Stomach (tissue), 9 donors: Measurements from ENCODE around the gene HTD2. TPM values are rescaled to one million over a fixed set of nuclear protein-coding genes. Genes with fewer than 3 reads are reported as not detected.

ENCODE experiments used
- DNase-seq, 2 donors: peaks; one replicate each; pipeline versions ENCODE4 v3.0.0 to v3.0.0-alpha.2; 2013 to 2019
- H3K27ac ChIP-seq, 5 donors: fragments of 200-600 bp in 4 of 5; sonication (generic) in 4 of 5; one replicate each; pipeline ENCODE4 v1.5.1; 2013 to 2019; ENCODE audit warnings: mild to moderate bottlenecking in 1 of 5, moderate library complexity in 1 of 5
- H3K27me3 ChIP-seq, 3 donors: fragments of 200-600 bp; sonication (generic); one replicate each; pipeline ENCODE4 v1.5.1; 2017 to 2019; ENCODE audit warnings: mixed run types in 1 of 3
- H3K36me3 ChIP-seq, 4 donors: fragments of 200-600 bp; sonication (generic); 1 replicate in 3 of 4; 2 replicates in 1 of 4; pipeline ENCODE4 v1.5.1; 2016 to 2019
- H3K4me1 ChIP-seq, 4 donors: fragments of 200-600 bp; sonication (generic); one replicate each; pipeline ENCODE4 v1.5.1; 2016 to 2019
- H3K4me3 ChIP-seq, 4 donors: fragments of 200-600 bp; sonication (generic) in 3 of 4; one replicate each; pipeline ENCODE4 v1.5.1; 2016 to 2019; ENCODE audit warnings: mild to moderate bottlenecking in 1 of 4
- H3K9me3 ChIP-seq, 4 donors: fragments of 200-600 bp; sonication (generic); one replicate each; pipeline ENCODE4 v1.5.1; 2016 to 2019
- EP300 ChIP-seq: sonication (generic); formaldehyde crosslinking; IDR thresholded peaks from one replicate; pipeline ENCODE4 v1.6.1; 2017; ENCODE audit warnings: antibody characterized with exemption
- POLR2A ChIP-seq, 4 donors: fragments of 450-650 bp; IDR thresholded peaks; one replicate each; pipeline ENCODE4 v1.6.1; 2016; ENCODE audit warnings: antibody characterized with exemption in 4 of 4, control low read depth in 2 of 4, mild to moderate bottlenecking in 1 of 4, moderate library complexity in 1 of 4
- POLR2AphosphoS5 ChIP-seq, 3 donors: sonication (generic); formaldehyde crosslinking; IDR thresholded peaks; one replicate each; pipeline ENCODE4 v1.6.1; 2016; ENCODE audit warnings: antibody characterized with exemption in 3 of 3
- WGBS, 5 donors: extraction: QIAGEN DNeasy Blood & Tissue Kit in 3 of 5; methylation state at CpG; one replicate each; pipeline versions ENCODE4 v1.1.5 to v1.1.7; 2013 to 2018; 5-methylcytosine and 5-hydroxymethylcytosine counted together
- intact Hi-C: fragments of 100-400 bp; cut with DNase I; formaldehyde crosslinking; loops from one replicate; pipeline ENCODE4 v1.15.1; 2023; ENCODE audit warnings: low total_unique reads
- polyA plus RNA-seq, 3 donors: library from polyadenylated mRNA; stranded (reverse); fragments of 200-250 nt; gene quantifications; one replicate each; pipeline ENCODE4 v1.2.3, GENCODE V29; 2013
- small RNA-seq, 4 donors: library from RNA; depleted of rRNA; stranded (forward); fragments of <200 nt; gene quantifications; one replicate each; pipeline ENCODE3, GENCODE V24; 2016
- total RNA-seq, 5 donors: library from RNA; depleted of rRNA; stranded (reverse); fragments of >200 nt; gene quantifications; one replicate each; pipeline versions ENCODE4 v1.1.0 to v1.2.3, GENCODE V29; 2014 to 2016
- TF ChIP-seq, protein P1 (sequence below), 7 experiments: fragments of 450-650 bp in 4 of 7; fragments of 200-600 bp in 3 of 7; sonication (generic) in 3 of 7; IDR thresholded peaks; one replicate each; pipeline ENCODE4 v1.5.1; 2016 to 2019; ENCODE audit warnings: antibody characterized with exemption in 7 of 7, control low read depth in 2 of 7, mild to moderate bottlenecking in 1 of 7
- donor health status: healthy with polysubstance abuse.
- donor health status: Bipolar disorder and iron deficiency.
- donor health status: healthy.

Gene HTD2
- total and polyA plus RNA-seq, 8 donors, result 3.1 to 57.6 (median 7.0) TPM; not detected in 2

DNA sequence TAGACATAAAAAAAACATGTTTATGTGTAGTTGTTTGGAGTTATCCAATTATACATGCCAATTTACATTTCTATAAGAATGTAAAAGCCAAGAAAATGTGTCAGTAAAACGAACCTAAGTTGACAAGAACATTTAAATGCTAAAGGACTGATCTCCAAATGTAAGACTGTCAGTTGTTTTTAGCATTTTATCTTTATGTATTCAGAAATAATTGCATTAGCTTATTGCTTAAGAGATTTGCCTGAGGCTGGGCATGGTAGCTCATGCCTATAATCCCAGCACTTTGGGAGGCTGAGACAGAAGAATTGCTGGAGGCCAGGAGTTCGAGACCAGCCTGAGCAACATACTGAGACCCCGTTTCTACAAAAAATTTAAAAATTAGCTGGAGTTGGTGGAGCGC lies 53.3 kb downstream of the HTD2 start:
- WGBS, 5 donors, result 86 to 94% (median 91%) methylated on average over 4 of the region's 4 CpGs
- no peak overlapping the region for H3K4me3 ChIP-seq
- DNase-seq, result no peak
- H3K4me1 ChIP-seq, result peaks cover 9 to 41% (median 23%) of the 10 kb centered on the region in 4 donors
- TF ChIP-seq POLR2AphosphoS5 (IDR thresholded peaks at IDR 0.05) (no peak), POLR2A (IDR thresholded peaks at IDR 0.05) (no peak), EP300 (no peak)
- TF ChIP-seq, protein P1, sequence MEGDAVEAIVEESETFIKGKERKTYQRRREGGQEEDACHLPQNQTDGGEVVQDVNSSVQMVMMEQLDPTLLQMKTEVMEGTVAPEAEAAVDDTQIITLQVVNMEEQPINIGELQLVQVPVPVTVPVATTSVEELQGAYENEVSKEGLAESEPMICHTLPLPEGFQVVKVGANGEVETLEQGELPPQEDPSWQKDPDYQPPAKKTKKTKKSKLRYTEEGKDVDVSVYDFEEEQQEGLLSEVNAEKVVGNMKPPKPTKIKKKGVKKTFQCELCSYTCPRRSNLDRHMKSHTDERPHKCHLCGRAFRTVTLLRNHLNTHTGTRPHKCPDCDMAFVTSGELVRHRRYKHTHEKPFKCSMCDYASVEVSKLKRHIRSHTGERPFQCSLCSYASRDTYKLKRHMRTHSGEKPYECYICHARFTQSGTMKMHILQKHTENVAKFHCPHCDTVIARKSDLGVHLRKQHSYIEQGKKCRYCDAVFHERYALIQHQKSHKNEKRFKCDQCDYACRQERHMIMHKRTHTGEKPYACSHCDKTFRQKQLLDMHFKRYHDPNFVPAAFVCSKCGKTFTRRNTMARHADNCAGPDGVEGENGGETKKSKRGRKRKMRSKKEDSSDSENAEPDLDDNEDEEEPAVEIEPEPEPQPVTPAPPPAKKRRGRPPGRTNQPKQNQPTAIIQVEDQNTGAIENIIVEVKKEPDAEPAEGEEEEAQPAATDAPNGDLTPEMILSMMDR (IDR thresholded peaks at IDR 0.05), result no peak
- no peaks in the 10 kb centered on the region for H3K27me3 ChIP-seq
- H3K27ac ChIP-seq, result no peak overlapping the region
- H3K36me3 ChIP-seq, result no peaks in the 10 kb centered on the region
- H3K9me3 ChIP-seq, result no peaks in the 10 kb centered on the region
- intact Hi-C loops, result no loop called here

DNA sequence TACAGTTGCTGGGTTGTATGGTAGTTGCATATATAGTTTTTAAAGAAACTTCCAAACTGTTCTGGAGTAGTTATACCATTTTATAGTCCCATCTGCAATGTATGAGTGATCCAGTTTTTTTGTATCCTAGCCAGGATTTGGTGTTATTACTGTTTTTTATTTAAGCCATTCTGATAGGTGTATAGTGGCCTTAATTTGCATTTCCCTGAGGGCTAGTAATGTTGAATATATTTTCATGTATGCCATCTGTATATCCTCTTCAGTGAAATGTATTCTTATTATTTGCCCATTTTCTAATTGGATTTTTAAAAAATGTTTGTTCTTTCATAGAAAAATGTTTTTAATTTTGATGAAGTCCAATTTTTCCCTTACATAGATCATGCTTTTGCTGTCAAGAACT lies 55.5 kb downstream of the HTD2 start:
- intact Hi-C loops, result no loop called here
- H3K27me3 ChIP-seq, result no peaks in the 10 kb centered on the region
- H3K4me3 ChIP-seq, result no peak overlapping the region
- peaks cover 0 to 30% (median 9%) of the 10 kb centered on the region in 4 donors for H3K4me1 ChIP-seq
- H3K9me3 ChIP-seq, result no peaks in the 10 kb centered on the region
- no peak for DNase-seq
- TF ChIP-seq POLR2AphosphoS5 (IDR thresholded peaks at IDR 0.05) (no peak), EP300 (no peak), POLR2A (IDR thresholded peaks at IDR 0.05) (no peak)
- TF ChIP-seq, protein P1 (IDR thresholded peaks at IDR 0.05), result no peak
- no peak overlapping the region for H3K27ac ChIP-seq
- no peaks in the 10 kb centered on the region for H3K36me3 ChIP-seq

DNA sequence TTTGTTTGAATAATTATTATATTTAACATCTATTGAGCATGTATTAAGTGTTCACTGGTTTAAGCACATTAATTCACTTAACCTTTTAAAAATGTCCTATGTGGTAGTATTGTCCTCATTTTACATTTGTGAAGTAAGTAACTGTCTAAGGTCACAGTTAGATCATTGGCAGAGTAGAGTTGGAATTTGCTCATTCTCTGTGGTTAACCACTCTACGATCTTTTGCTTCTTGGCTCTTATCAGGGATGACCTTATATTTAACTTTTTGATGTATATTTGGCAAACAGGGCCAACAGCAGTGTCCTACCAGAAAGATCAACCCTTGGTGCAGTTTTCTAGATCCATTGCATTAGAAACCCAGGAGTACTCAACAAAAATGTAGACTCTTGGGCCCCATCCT lies 60.4 kb downstream of the HTD2 start:
- no peak for DNase-seq
- no peaks in the 10 kb centered on the region for H3K9me3 ChIP-seq
- 56 to 77% (median 70%) methylated on average over 1 of the region's 1 CpG for WGBS, 5 donors
- TF ChIP-seq POLR2A (IDR thresholded peaks at IDR 0.05), result no peak
- TF ChIP-seq, protein P1 (IDR thresholded peaks at IDR 0.05), result no peak
- no peak overlapping the region for H3K4me3 ChIP-seq
- no peaks in the 10 kb centered on the region for H3K27me3 ChIP-seq
- H3K36me3 ChIP-seq, result peaks cover 0 to 14% (median 11%) of the 10 kb centered on the region in 4 donors
- peaks cover 0 to 18% (median 0%) of the 10 kb centered on the region in 4 donors for H3K4me1 ChIP-seq
- intact Hi-C loops, result no loop called here
- no peak overlapping the region for H3K27ac ChIP-seq

DNA sequence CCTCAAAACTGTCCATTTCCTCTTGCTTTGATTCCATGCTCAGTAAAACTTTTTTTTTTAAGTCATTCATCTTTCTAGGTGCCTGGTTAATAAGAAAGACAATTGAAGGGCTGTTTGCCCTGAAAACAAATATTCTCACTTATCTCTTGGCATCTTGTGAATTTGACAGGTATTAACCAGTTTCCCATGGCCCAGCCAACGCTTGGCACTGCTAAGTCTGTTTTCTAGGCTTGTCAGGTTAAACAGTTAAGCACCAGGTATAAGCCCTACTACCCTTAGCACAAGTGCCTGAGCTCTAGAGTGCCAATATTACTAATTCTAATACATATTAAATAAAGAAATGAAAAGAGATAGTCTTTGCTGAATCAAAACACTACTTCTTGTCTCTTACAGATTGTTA lies 62.7 kb downstream of the HTD2 start:
- Histone ChIP-seq H3K4me3 (no peak overlapping the region), H3K27me3 (no peaks in the 10 kb centered on the region), H3K9me3 (no peaks in the 10 kb centered on the region), H3K27ac (no peak overlapping the region), H3K36me3 (peaks cover 0 to 14% (median 11%) of the 10 kb centered on the region in 4 donors), H3K4me1 (peaks cover 0 to 9% (median 0%) of the 10 kb centered on the region in 4 donors)
- no peak for DNase-seq
- intact Hi-C loops, result no loop called here
- TF ChIP-seq POLR2AphosphoS5 (IDR thresholded peaks at IDR 0.05), result no peak
- TF ChIP-seq POLR2A (IDR thresholded peaks at IDR 0.05), result no peak
- no peak for TF ChIP-seq EP300
- TF ChIP-seq, protein P1 (IDR thresholded peaks at IDR 0.05), result no peak
- 21 to 73% (median 50%) methylated on average over 1 of the region's 1 CpG for WGBS, 5 donors

Small RNAs within 50 kb of the gene (small RNA-seq; reads per million reads assigned to genes)
- 0 to 0.20 (median 0) reads per million in 4 donors for gene AC098479.1

Other genes starting within 250 kb of the HTD2 start
- 10 to 100 TPM in 1 of 5 donors, 1 to 10 TPM in 1, under 1 TPM in 1, not detected in 2; 0.43 to 10.4 (median 5.1) TPM for gene DNASE1L3, start 95.5 kb upstream of the HTD2 start, total RNA-seq
- 1 to 10 TPM in 2 of 3 donors, under 1 TPM in 1; 0.44 to 4.4 (median 1.8) TPM for gene DNASE1L3, start 95.5 kb upstream of the HTD2 start, polyA plus RNA-seq
- gene ABHD6, start 68.7 kb upstream of the HTD2 start, total RNA-seq, result 10 to 100 TPM in 3 of 5 donors, 1 to 10 TPM in 2; 5.8 to 22.8 (median 12.2) TPM
- 1 to 10 TPM; 4.3 to 6.2 (median 4.6) TPM for gene ABHD6, start 68.7 kb upstream of the HTD2 start, polyA plus RNA-seq
- gene RPP14, start 275 bp upstream of the HTD2 start, total RNA-seq, result 10 to 100 TPM in 3 of 5 donors, 1 to 10 TPM in 2; 4.1 to 23.5 (median 11.6) TPM
- 10 to 100 TPM in 1 of 3 donors, 1 to 10 TPM in 2; 7.4 to 10.1 (median 9.7) TPM for gene RPP14, start 275 bp upstream of the HTD2 start, polyA plus RNA-seq
- gene PXK, start 26.4 kb downstream of the HTD2 start, total RNA-seq, result 10 to 100 TPM; 16.7 to 54.0 (median 38.8) TPM
- gene PXK, start 26.4 kb downstream of the HTD2 start, polyA plus RNA-seq, result 10 to 100 TPM in 2 of 3 donors, 1 to 10 TPM in 1; 8.3 to 26.1 (median 14.5) TPM
- 100 to 1,000 TPM in 3 of 5 donors, 10 to 100 TPM in 2; 24.5 to 246 (median 109) TPM for gene PDHB, start 127.3 kb downstream of the HTD2 start, total RNA-seq
- gene PDHB, start 127.3 kb downstream of the HTD2 start, polyA plus RNA-seq, result 10 to 100 TPM; 70.6 to 88.7 (median 81.3) TPM
- 10 to 100 TPM in 2 of 5 donors, 1 to 10 TPM in 1, not detected in 2; 5.4 to 16.7 (median 12.3) TPM for gene KCTD6, start 185.6 kb downstream of the HTD2 start, total RNA-seq
- 10 to 100 TPM in 2 of 3 donors, 1 to 10 TPM in 1; 5.9 to 12.2 (median 10.4) TPM for gene KCTD6, start 185.6 kb downstream of the HTD2 start, polyA plus RNA-seq
- gene ACOX2, start 230.7 kb downstream of the HTD2 start, total RNA-seq, result 10 to 100 TPM in 2 of 5 donors, 1 to 10 TPM in 2, not detected in 1; 1.6 to 22.2 (median 10.1) TPM
- 10 to 100 TPM in 1 of 3 donors, 1 to 10 TPM in 2; 4.9 to 15.6 (median 7.5) TPM for gene ACOX2, start 230.7 kb downstream of the HTD2 start, polyA plus RNA-seq